Uterus (tissue), 2 donors: ENCODE data around the gene RPS6KA2.

Experiments used
- CTCF ChIP-seq, 4 experiments: fragments of 200-600 bp in 2 of 4; fragments of 450-650 bp in 2 of 4; sonication (generic) in 2 of 4; IDR thresholded peaks; one replicate each; pipeline ENCODE4 v1.5.1; 2016 to 2019; ENCODE audit warnings: antibody characterized with exemption in 4 of 4, mild to moderate bottlenecking in 2 of 4, moderate library complexity in 1 of 4
- POLR2A ChIP-seq, 2 donors: fragments of 450-650 bp; IDR thresholded peaks; one replicate each; pipeline ENCODE4 v1.6.1; 2016; ENCODE audit warnings: antibody characterized with exemption in 2 of 2, mild to moderate bottlenecking in 1 of 2, moderate library complexity in 1 of 2

- no peak for TF ChIP-seq CTCF (IDR thresholded peaks at IDR 0.05)
- TF ChIP-seq POLR2A (IDR thresholded peaks at IDR 0.05): no peak
Measured at GRCh38 chr6:166454692-166455515, 172.1 kb downstream of the RPS6KA2 start.
